Right ventricle myocardium inferior (tissue), 1 donor: Measurements from ENCODE around the gene PLXDC2. TPM values are rescaled to one million over a fixed set of nuclear protein-coding genes. Genes with fewer than 3 reads are reported as not detected.

Experiments used
- ATAC-seq: fragments of 200-7000 bp; cut with Tn5 transposase; one replicate; pipeline ENCODE4 v1.9.1; 2020; ENCODE audit warnings: mild to moderate bottlenecking, moderate library complexity
- DNase-seq: peaks from one replicate; pipeline ENCODE4 v3.0.0; 2021; ENCODE audit errors: missing footprints
- intact Hi-C: fragments of 100-400 bp; cut with DNase I; formaldehyde crosslinking; loops from one replicate; pipeline ENCODE4 v1.11.0; 2022
- total RNA-seq: library from RNA; stranded (reverse); fragmentation: NEBNext Ultra II Directional; extraction: Animal tissue kit (Norgen Biotek cat#: 25700); gene quantifications from one replicate; pipeline ENCODE4 v1.2.1, GENCODE V29; 2021
- donor health status: DM: no; HTN: yes; CAD: no; lungs with severe emphysema.

PLXDC2 gene
- total RNA-seq, 1 donor from 2014 or later, result 13.1 TPM

- intact Hi-C loops, result loop anchor here (10.0 kb wide), 1 partner anchor 439 kb away; the partner anchor contains the start of gene PLXDC2
- peak; percentile 50 for ATAC-seq
- DNase-seq, result no peak
Measured at GRCh38 chr10:20254078-20254477, 437.8 kb downstream of the PLXDC2 start.

- ATAC-seq (no peak), DNase-seq (no peak)
- intact Hi-C loops, result loop anchor here (10.0 kb wide), 1 partner anchor 440 kb away; the partner anchor contains the start of gene PLXDC2
Measured at GRCh38 chr10:20254497-20254896, 438.3 kb downstream of the PLXDC2 start.

- ATAC-seq (no peak), DNase-seq (no peak)
- intact Hi-C loops, result loop anchor here (10.0 kb wide), 1 partner anchor 442 kb away; the partner anchor contains the start of gene PLXDC2
Measured at GRCh38 chr10:20256969-20257368, 440.7 kb downstream of the PLXDC2 start.

- intact Hi-C loops, result loop anchor here (10.0 kb wide), 1 partner anchor 443 kb away; the partner anchor contains the start of gene PLXDC2
- no peak for ATAC-seq
- DNase-seq, result no peak
Measured at GRCh38 chr10:20257422-20257821, 441.2 kb downstream of the PLXDC2 start.

GRCh38 chr10:20265146-20265545 is 448.9 kb downstream of the PLXDC2 start:
- no peak for DNase-seq
- intact Hi-C loops, result no loop called here
- ATAC-seq, result no peak

- ATAC-seq (no peak), DNase-seq (no peak)
- intact Hi-C loops, result no loop called here
Measured at GRCh38 chr10:20267734-20268133, 451.5 kb downstream of the PLXDC2 start.

GRCh38 chr10:20271490-20271889 is 455.3 kb downstream of the PLXDC2 start:
- intact Hi-C loops, result no loop called here
- no peak for ATAC-seq

GRCh38 chr10:20272608-20273007 is 456.4 kb downstream of the PLXDC2 start:
- ATAC-seq, result no peak
- DNase-seq, result no peak
- intact Hi-C loops, result no loop called here

More at GRCh38 chr10:20271490-20271889, 455.3 kb downstream of the PLXDC2 start:
- DNase-seq, result no peak

- intact Hi-C loops, result no loop called here
- ATAC-seq, result no peak
- no peak for DNase-seq
Measured at GRCh38 chr10:20274571-20274970, 458.3 kb downstream of the PLXDC2 start.

- ATAC-seq (no peak), DNase-seq (no peak)
- intact Hi-C loops, result no loop called here
Measured at GRCh38 chr10:20276127-20276979, 460.1 kb downstream of the PLXDC2 start.

- intact Hi-C loops, result no loop called here
Measured at GRCh38 chr10:20277820-20278219, 461.6 kb downstream of the PLXDC2 start.

GRCh38 chr10:20281579-20281978 is 465.3 kb downstream of the PLXDC2 start:
- intact Hi-C loops, result no loop called here
- ATAC-seq (no peak), DNase-seq (no peak)

More at GRCh38 chr10:20277820-20278219, 461.6 kb downstream of the PLXDC2 start:
- no peak for DNase-seq
- ATAC-seq, result no peak

GRCh38 chr10:20287586-20287985 is 471.4 kb downstream of the PLXDC2 start:
- ATAC-seq (no peak), DNase-seq (no peak)
- intact Hi-C loops, result no loop called here

- intact Hi-C loops, result no loop called here
- ATAC-seq, result no peak
- no peak for DNase-seq
Measured at GRCh38 chr10:20288060-20288459, 471.8 kb downstream of the PLXDC2 start.

- no peak for ATAC-seq
- no peak for DNase-seq
- intact Hi-C loops, result no loop called here
Measured at GRCh38 chr10:20289070-20289828, 473.0 kb downstream of the PLXDC2 start.

- DNase-seq, result no peak
- intact Hi-C loops, result no loop called here
- no peak for ATAC-seq
Measured at GRCh38 chr10:20298417-20298816, 482.2 kb downstream of the PLXDC2 start.

GRCh38 chr10:20299034-20299736 is 483.0 kb downstream of the PLXDC2 start:
- DNase-seq (no peak), ATAC-seq (no peak)
- intact Hi-C loops, result no loop called here

- DNase-seq, result no peak
- no peak for ATAC-seq
- intact Hi-C loops, result no loop called here
Measured at GRCh38 chr10:20300735-20301134, 484.5 kb downstream of the PLXDC2 start.

- DNase-seq, result no peak
- intact Hi-C loops, result no loop called here
- no peak for ATAC-seq
Measured at GRCh38 chr10:20302033-20302432, 485.8 kb downstream of the PLXDC2 start.
